Suprapubic skin (tissue), 4 donors: ENCODE results near the gene TAF11L7.
"Not testable (repeated sequence)": the region's sequence is repeated elsewhere in the genome, so short reads cannot be mapped to it uniquely, and the experiment has no call there.

Experiments used
- CTCF ChIP-seq, 2 donors: fragments of 200-600 bp in 1 of 2; fragments of 450-650 bp in 1 of 2; sonication (generic) in 1 of 2; IDR thresholded peaks; one replicate each; pipeline ENCODE4 v1.5.1; 2016 to 2019; ENCODE audit warnings: antibody characterized with exemption in 2 of 2, mild to moderate bottlenecking in 1 of 2, moderate library complexity in 1 of 2
- EP300 ChIP-seq: sonication (generic); formaldehyde crosslinking; IDR thresholded peaks from one replicate; pipeline ENCODE4 v1.6.1; 2017; ENCODE audit warnings: antibody characterized with exemption
- POLR2AphosphoS5 ChIP-seq, 3 donors: sonication (generic); formaldehyde crosslinking; IDR thresholded peaks; one replicate each; pipeline ENCODE4 v1.6.1; 2017; ENCODE audit warnings: antibody characterized with exemption in 3 of 3

GRCh38 chr5:17590860-17591259 lies 5.3 kb upstream of the TAF11L7 start, which contains the start of gene TAF11L8:
- TF ChIP-seq EP300; CTCF (IDR thresholded peaks at IDR 0.05); POLR2AphosphoS5 (IDR thresholded peaks at IDR 0.05): not testable (repeated sequence)
